ENCODE results near the gene HAL. TPM values are rescaled to one million over a fixed set of nuclear protein-coding genes. Genes with fewer than 3 reads are reported as not detected.

Gene HAL
- total and polyA plus RNA-seq, 2 of the 13 experiments (the other 11 are each of a cell fraction or from before 2014, with no cell fraction given) = 0.89 to 37.8 TPM

GRCh38 chr12:95978774-95979173 is 17.4 kb downstream of the HAL start (continued):
- no peak for TF ChIP-seq HIC2 (CRISPR knock-in tag; IDR thresholded peaks at IDR 0.05; ENCODE audit: low read depth)
- no peak for TF ChIP-seq ZNF543 (CRISPR knock-in tag; IDR thresholded peaks at IDR 0.05)
- TF ChIP-seq FOXP1 (IDR thresholded peaks at IDR 0.05) = no peak
- TF ChIP-seq FOXP1 (CRISPR knock-in tag; IDR thresholded peaks at IDR 0.05) = peak; percentile 40
- TF ChIP-seq KLF9 (CRISPR knock-in tag; IDR thresholded peaks at IDR 0.05; ENCODE audit: low read depth) = no peak
- no peak for TF ChIP-seq ZNF720 (CRISPR knock-in tag; IDR thresholded peaks at IDR 0.05)
- peak; percentile 45; the same call in 1 of the 2 replicates for TF ChIP-seq HOMEZ (CRISPR knock-in tag; IDR thresholded peaks at IDR 0.05; ENCODE audit: low read depth)
- TF ChIP-seq ZNF777 (CRISPR knock-in tag; IDR thresholded peaks at IDR 0.05) = no peak
- peak; percentile 39; the same call in 1 of the 2 replicates for TF ChIP-seq CREM (IDR thresholded peaks at IDR 0.05)
- no peak for TF ChIP-seq CREM (CRISPR knock-in tag; IDR thresholded peaks at IDR 0.05)
- no peak for TF ChIP-seq CBX1 (IDR thresholded peaks at IDR 0.05; ENCODE audit: low read depth)

GRCh38 chr12:95978351-95978750 is 17.8 kb downstream of the HAL start:
- H3K27me3 ChIP-seq (ENCODE audit: control insufficient read depth in 1 of 2, insufficient read depth in 2 of 2, low read length in 2 of 2) = no peaks in the 10 kb centered on the region
- no peak overlapping the region for H3K4me2 ChIP-seq (ENCODE audit: low read depth, low read length)
- ATAC-seq (no peak), FAIRE-seq (no peak), DNase-seq (ENCODE audit: low spot score) (no peak)
- 0 out of 2 replicates have a peak, but pooled peaks have one; percentile 21 for TF ChIP-seq ZNF501 (CRISPR knock-in tag; IDR thresholded peaks at IDR 0.05)
- TF ChIP-seq ZNF331 (CRISPR knock-in tag; IDR thresholded peaks at IDR 0.05) = 0 out of 2 replicates have a peak, but pooled peaks have one; percentile 7
- no peak for TF ChIP-seq MAFG (CRISPR knock-in tag; IDR thresholded peaks at IDR 0.05)
- H3K79me2 ChIP-seq (ENCODE audit: insufficient read depth, low read length) = no peaks in the 10 kb centered on the region
- ChIA-PET CTCF (ENCODE audit: low intra/inter-chr PET ratio, low total read pairs) (no interaction called here), POLR2A (interaction anchor here (1.7 to 7.0 kb wide), 5 partner anchors 12 to 36 kb away, joined by 6 to 92 read pairs (median 10); partner anchors contain the start of genes AMDHD1, CCDC38 and HAL)
- BruUV-seq (replicated peaks) = no TSS peak
- H4K20me1 ChIP-seq (ENCODE audit: insufficient read depth, low read length) = no peaks in the 10 kb centered on the region
- H2AFZ ChIP-seq (ENCODE audit: low read length) = no peak overlapping the region
- peaks cover 71% of the 10 kb centered on the region for H3K4me1 ChIP-seq (ENCODE audit: insufficient read depth, low read length)
- no peaks in the 10 kb centered on the region for H3K9me3 ChIP-seq (ENCODE audit: low read length)
- in situ Hi-C loops (cut with HindIII; ENCODE audit: extremely low pct_ligation_motif_present, low pct_unique_long_range_greater_than_20kb) (loop anchor here (25.0 kb wide), 1 partner anchor 391 kb away; no protein-coding TSS in a partner anchor), intact Hi-C loops (cut with micrococcal nuclease; ENCODE audit: unreplicated experiment) (no loop called here)
- no peak overlapping the region for H3K4me3 ChIP-seq (replicated peaks in 1 of 3; ENCODE audit: insufficient read depth in 1 of 3, low read depth in 2 of 3, low read length in 3 of 3)
- WGBS (ENCODE audit: low lambda C conversion rate) = 96% methylated on average over 4 of the region's 5 CpGs
- H3K36me3 ChIP-seq (replicated peaks in 1 of 2; ENCODE audit: control insufficient read depth in 1 of 2, insufficient read depth in 2 of 2, low read length in 2 of 2) = no peaks in the 10 kb centered on the region
- no peak overlapping the region for H3K27ac ChIP-seq (ENCODE audit: extremely low read length, insufficient read depth, low read length)
- no peak overlapping the region for H3K9ac ChIP-seq (ENCODE audit: insufficient read depth, low read depth, low read length)
